Mononuclear cell (primary cell): ENCODE data around the gene FAM25G. TPM values are rescaled to one million over a fixed set of nuclear protein-coding genes. Genes with fewer than 3 reads are reported as not detected.
"Not testable (repeated sequence)": the region's sequence is repeated elsewhere in the genome, so short reads cannot be mapped to it uniquely, and the experiment has no call there.

Experiments used
- H3K27me3 ChIP-seq: 2 replicates; pipeline ENCODE4 v1.6.0; 2011; ENCODE audit warnings: low read length, control low read depth; ENCODE audit not compliant: insufficient read depth
- H3K4me1 ChIP-seq: 2 replicates; pipeline ENCODE4 v1.5.1; 2011; ENCODE audit warnings: mild to moderate bottlenecking, low read length, control low read depth; ENCODE audit not compliant: insufficient read depth
- H3K4me3 ChIP-seq: 2 replicates; pipeline ENCODE4 v1.5.1; 2011; ENCODE audit warnings: mild to moderate bottlenecking, low read length, moderate library complexity
- H3K9me3 ChIP-seq: 2 replicates; pipeline ENCODE4 v1.5.1; 2011; ENCODE audit warnings: low read depth, mild to moderate bottlenecking, control low read depth, low read length
- total RNA-seq: library from RNA; depleted of rRNA; stranded (reverse); fragments of >200 nt; gene quantifications from one replicate; pipeline ENCODE4 v1.2.3, GENCODE V29; 2012

FAM25G gene
- total RNA-seq, 1 donor: not detected

- not testable (repeated sequence) for H3K4me1 ChIP-seq, H3K4me3 ChIP-seq, H3K9me3 ChIP-seq, H3K27me3 ChIP-seq
Measured at GRCh38 chr10:47455350-47456078, 36.0 kb downstream of the FAM25G start.

DNA sequence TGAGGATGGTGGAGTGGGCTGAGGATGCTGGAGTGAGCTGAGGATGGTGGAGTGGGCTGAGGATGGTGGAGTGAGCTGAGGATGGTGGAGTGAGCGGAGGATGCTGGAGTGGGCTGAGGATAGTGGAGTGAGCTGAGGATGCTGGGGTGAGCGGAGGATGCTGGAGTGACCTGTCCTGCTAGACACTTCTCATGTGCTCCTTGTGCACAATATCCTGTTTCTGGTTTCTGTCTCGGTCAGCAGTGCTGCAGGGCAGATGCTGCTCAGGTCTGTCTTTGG is 36.8 kb downstream of the FAM25G start:
- no peaks in the 10 kb centered on the region for H3K27me3 ChIP-seq
- H3K4me1 ChIP-seq: no peaks in the 10 kb centered on the region
- no peak overlapping the region for H3K4me3 ChIP-seq
- H3K9me3 ChIP-seq: no peaks in the 10 kb centered on the region

GRCh38 chr10:47454008-47454779 is 37.3 kb downstream of the FAM25G start:
- Histone ChIP-seq H3K9me3 (no peaks in the 10 kb centered on the region), H3K4me3 (no peak overlapping the region), H3K27me3 (no peaks in the 10 kb centered on the region), H3K4me1 (no peaks in the 10 kb centered on the region)

GRCh38 chr10:47453141-47454007 is 38.1 kb downstream of the FAM25G start:
- Histone ChIP-seq H3K9me3 (no peaks in the 10 kb centered on the region), H3K4me3 (no peak overlapping the region), H3K27me3 (no peaks in the 10 kb centered on the region), H3K4me1 (no peaks in the 10 kb centered on the region)

GRCh38 chr10:47452495-47453140 is 38.9 kb downstream of the FAM25G start:
- Histone ChIP-seq H3K4me3 (no peak overlapping the region), H3K4me1 (no peaks in the 10 kb centered on the region), H3K9me3 (no peaks in the 10 kb centered on the region), H3K27me3 (no peaks in the 10 kb centered on the region)

GRCh38 chr10:47451998-47452494 is 39.5 kb downstream of the FAM25G start:
- no peak overlapping the region for H3K4me3 ChIP-seq
- H3K9me3 ChIP-seq: no peaks in the 10 kb centered on the region
- H3K4me1 ChIP-seq: no peaks in the 10 kb centered on the region
- H3K27me3 ChIP-seq: no peaks in the 10 kb centered on the region

GRCh38 chr10:47451273-47451997 is 40.1 kb downstream of the FAM25G start:
- Histone ChIP-seq H3K4me1 (no peaks in the 10 kb centered on the region), H3K9me3 (no peaks in the 10 kb centered on the region), H3K27me3 (no peaks in the 10 kb centered on the region), H3K4me3 (no peak overlapping the region)

GRCh38 chr10:47450442-47450841 is 41.1 kb downstream of the FAM25G start:
- Histone ChIP-seq H3K9me3 (no peaks in the 10 kb centered on the region), H3K27me3 (no peaks in the 10 kb centered on the region), H3K4me3 (no peak overlapping the region), H3K4me1 (no peaks in the 10 kb centered on the region)

DNA sequence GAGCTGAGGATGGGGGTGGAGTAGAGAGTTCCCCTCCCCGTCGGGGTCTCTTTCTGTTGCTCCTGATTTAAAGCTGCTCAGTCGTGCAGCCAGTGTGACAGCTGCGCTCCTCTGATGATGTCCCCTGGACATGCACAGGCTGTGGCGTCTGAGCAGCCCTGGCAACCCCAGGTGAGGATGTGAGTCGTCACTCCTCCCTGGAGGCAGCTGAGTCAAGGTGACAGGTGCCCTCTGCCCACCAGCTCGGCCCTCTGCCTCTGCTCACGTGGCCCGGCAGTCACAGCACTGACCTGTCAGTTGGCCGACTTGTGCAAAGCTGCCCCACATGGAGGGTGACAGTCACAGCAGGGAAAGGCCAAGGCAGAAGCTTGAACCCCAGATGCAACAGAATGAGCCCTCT is 41.5 kb downstream of the FAM25G start:
- H3K9me3 ChIP-seq: no peaks in the 10 kb centered on the region
- H3K4me3 ChIP-seq: no peak overlapping the region
- no peaks in the 10 kb centered on the region for H3K27me3 ChIP-seq
- H3K4me1 ChIP-seq: no peaks in the 10 kb centered on the region

DNA sequence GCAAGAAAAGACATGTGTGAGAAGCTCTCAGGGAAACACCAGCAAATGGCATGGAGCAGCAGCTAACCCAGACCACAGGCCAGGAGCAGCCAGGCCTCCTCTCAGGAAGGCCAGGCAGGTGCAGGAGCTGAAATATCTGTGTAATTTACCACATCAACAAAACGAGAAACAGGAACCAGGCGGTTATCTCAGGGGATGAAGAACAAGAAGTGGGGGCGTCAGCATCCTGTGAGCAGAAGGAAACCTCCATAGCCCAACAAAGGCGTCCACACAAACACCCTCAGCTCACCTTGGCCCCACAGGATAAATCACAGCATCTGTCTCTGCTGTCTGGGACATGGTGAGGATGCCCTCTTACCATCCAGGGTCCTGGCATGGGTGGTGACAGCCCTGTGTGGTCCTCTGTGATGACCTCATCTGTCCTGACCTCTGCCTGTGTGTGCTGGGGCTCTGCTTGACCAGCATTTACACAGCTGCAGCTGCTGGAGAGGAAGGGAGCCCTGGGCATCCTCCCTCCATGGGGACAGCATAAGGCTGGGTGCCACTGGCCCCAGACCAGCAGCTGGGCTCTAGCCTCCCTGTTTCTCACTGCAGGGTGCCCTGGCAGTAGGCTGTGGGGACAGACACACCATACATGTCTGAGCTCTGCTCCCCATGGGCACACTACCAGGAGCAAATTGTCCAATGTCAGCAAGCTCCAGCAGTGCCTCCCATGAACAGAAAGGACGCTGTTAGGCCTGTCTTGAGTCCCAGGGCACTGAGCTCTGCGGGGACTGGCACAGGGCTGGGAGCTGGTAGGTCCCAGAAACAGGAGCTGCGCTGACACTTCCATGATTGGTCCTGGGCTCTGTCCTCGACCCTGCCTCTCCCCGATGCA is 42.2 kb downstream of the FAM25G start:
- Histone ChIP-seq H3K27me3 (no peaks in the 10 kb centered on the region), H3K9me3 (no peaks in the 10 kb centered on the region), H3K4me1 (no peaks in the 10 kb centered on the region), H3K4me3 (no peak overlapping the region)

DNA sequence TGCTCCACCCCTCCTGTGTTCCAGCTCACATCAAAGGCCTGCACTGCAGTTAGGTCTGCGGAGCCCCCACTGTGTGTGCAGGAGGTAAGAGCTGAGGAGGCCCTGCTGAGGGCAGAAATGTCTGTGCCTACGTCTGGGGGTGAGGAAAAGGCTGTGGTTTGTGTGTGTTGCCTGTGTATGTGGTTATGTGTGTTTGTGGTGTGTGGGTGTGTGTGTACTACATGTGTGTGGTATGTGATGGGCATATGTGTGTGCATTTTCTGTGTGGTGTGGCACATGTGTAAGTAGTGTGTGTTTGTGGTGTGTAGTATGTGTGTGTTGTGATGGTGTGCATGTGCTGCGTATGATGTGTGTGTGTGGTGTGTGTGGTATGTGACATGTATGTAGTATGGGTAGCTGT is 43.8 kb downstream of the FAM25G start:
- H3K4me1 ChIP-seq: no peaks in the 10 kb centered on the region
- H3K4me3 ChIP-seq: no peak overlapping the region
- H3K9me3 ChIP-seq: no peaks in the 10 kb centered on the region
- no peaks in the 10 kb centered on the region for H3K27me3 ChIP-seq

DNA sequence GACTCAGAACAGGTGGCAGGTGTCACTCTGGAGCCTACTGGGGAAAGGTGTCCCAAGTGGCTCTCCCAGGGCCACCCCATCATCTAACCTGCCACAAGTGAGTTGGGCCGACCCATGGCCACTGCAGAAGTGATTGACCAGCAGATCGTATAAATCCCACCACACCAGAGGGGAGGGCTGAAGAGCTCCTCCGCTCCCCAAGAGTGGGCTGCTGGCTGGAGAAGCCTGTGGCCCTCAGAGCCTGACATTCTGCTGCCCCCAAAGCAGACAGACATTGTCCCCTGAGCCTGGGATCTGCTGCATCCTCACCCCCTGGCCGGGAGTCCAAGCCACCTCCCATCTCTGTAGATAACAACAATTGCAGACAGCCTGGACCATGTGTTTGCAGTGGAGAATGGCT is 44.3 kb downstream of the FAM25G start:
- H3K27me3 ChIP-seq: no peaks in the 10 kb centered on the region
- no peak overlapping the region for H3K4me3 ChIP-seq
- H3K9me3 ChIP-seq: no peaks in the 10 kb centered on the region
- H3K4me1 ChIP-seq: no peaks in the 10 kb centered on the region

DNA sequence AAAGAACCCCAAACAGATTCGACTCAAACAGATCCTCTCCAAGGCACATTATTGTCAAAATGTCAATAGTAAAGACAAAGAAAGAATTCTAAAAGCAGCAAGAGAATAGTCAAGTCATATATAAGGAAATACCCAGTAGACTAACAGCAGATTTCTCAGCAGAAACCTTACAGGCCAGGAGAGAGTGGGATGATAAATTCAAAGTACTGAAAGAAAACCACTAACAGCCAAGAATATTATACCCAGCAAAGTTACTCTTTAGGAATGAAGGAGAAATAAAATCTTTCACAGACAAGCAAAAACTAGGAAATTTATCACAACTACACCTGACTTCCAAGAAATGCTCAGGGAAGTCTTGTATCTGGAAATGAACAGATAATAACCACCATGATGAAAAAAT is 45.8 kb downstream of the FAM25G start:
- H3K4me3 ChIP-seq: no peak overlapping the region
- no peaks in the 10 kb centered on the region for H3K27me3 ChIP-seq
- no peaks in the 10 kb centered on the region for H3K4me1 ChIP-seq
- H3K9me3 ChIP-seq: no peaks in the 10 kb centered on the region
